Sciatic nerve (tissue), 2 donors: Measurements from ENCODE around the gene POU2F1. TPM values are rescaled to one million over a fixed set of nuclear protein-coding genes. Genes with fewer than 3 reads are reported as not detected.

Experiments used
- ATAC-seq: fragments of 200-7000 bp; cut with Tn5 transposase; one replicate; pipeline ENCODE4 v1.9.1; 2020; ENCODE audit warnings: mild to moderate bottlenecking, moderate library complexity
- DNase-seq: peaks from one replicate; pipeline ENCODE4 v3.0.0-alpha.2; 2020; ENCODE audit warnings: low spot score
- intact Hi-C: fragments of 100-400 bp; cut with DNase I; formaldehyde crosslinking; loops from one replicate; pipeline ENCODE4 v1.14.2; 2022
- total RNA-seq: library from RNA; stranded (reverse); fragmentation: NEBNext Ultra II Directional; extraction: Animal tissue kit (Norgen Biotek cat#: 25700); gene quantifications from one replicate; pipeline ENCODE4 v1.2.1, GENCODE V29; 2021
- donor health status: DM: no; HTN: no; CAD: no.
- donor health status: DM: no; HTN: no; CAD: no.

Gene POU2F1
- total RNA-seq, 1 donor from 2014 or later = 33.1 TPM

GRCh38 chr1:167262836-167263235, 42.1 kb downstream of the POU2F1 start:
- intact Hi-C loops = no loop called here
- ATAC-seq (no peak), DNase-seq (no peak)

GRCh38 chr1:167263344-167263743, 42.7 kb downstream of the POU2F1 start:
- ATAC-seq (no peak), DNase-seq (no peak)
- intact Hi-C loops = no loop called here

- DNase-seq = no peak
- intact Hi-C loops = no loop called here
- ATAC-seq = peak; percentile 26
These were observed 43.3 kb downstream of the POU2F1 start for GRCh38 chr1:167263819-167264464.

GRCh38 chr1:167266965-167267364, 46.3 kb downstream of the POU2F1 start:
- DNase-seq = no peak
- intact Hi-C loops = no loop called here
- no peak for ATAC-seq

- DNase-seq (no peak), ATAC-seq (no peak)
- intact Hi-C loops = no loop called here
These were observed 47.7 kb downstream of the POU2F1 start for GRCh38 chr1:167268347-167268787.

GRCh38 chr1:167270349-167271092, 49.8 kb downstream of the POU2F1 start:
- intact Hi-C loops = no loop called here
- DNase-seq (no peak), ATAC-seq (no peak)

- ATAC-seq (no peak), DNase-seq (no peak)
- intact Hi-C loops = no loop called here
These were observed 51.8 kb downstream of the POU2F1 start for GRCh38 chr1:167272369-167272957.

GRCh38 chr1:167273027-167273800, 52.5 kb downstream of the POU2F1 start:
- no peak for ATAC-seq
- no peak for DNase-seq
- intact Hi-C loops = no loop called here

- no peak for ATAC-seq
- intact Hi-C loops = no loop called here
- no peak for DNase-seq
These were observed 53.4 kb downstream of the POU2F1 start for GRCh38 chr1:167274061-167274460.

- no peak for DNase-seq
These were observed 56.3 kb downstream of the POU2F1 start for GRCh38 chr1:167276969-167277368.

GRCh38 chr1:167278497-167278896, 57.8 kb downstream of the POU2F1 start:
- no peak for ATAC-seq
- intact Hi-C loops = no loop called here
- DNase-seq = no peak

More at GRCh38 chr1:167276969-167277368, 56.3 kb downstream of the POU2F1 start:
- ATAC-seq = no peak
- intact Hi-C loops = no loop called here

- no peak for ATAC-seq
- intact Hi-C loops = no loop called here
- DNase-seq = no peak
These were observed 60.2 kb downstream of the POU2F1 start for GRCh38 chr1:167280912-167281311.

- DNase-seq = no peak
- intact Hi-C loops = no loop called here
- ATAC-seq = no peak
These were observed 67.8 kb downstream of the POU2F1 start for GRCh38 chr1:167288390-167289074.

- intact Hi-C loops = no loop called here
- DNase-seq (no peak), ATAC-seq (no peak)
These were observed 68.4 kb downstream of the POU2F1 start for GRCh38 chr1:167289075-167289442.

GRCh38 chr1:167289966-167290365, 69.3 kb downstream of the POU2F1 start:
- no peak for DNase-seq
- no peak for ATAC-seq
- intact Hi-C loops = no loop called here

GRCh38 chr1:167291539-167292185, 71.0 kb downstream of the POU2F1 start:
- intact Hi-C loops = no loop called here
- ATAC-seq (no peak), DNase-seq (no peak)

- intact Hi-C loops = no loop called here
- no peak for DNase-seq
- no peak for ATAC-seq
These were observed 71.5 kb downstream of the POU2F1 start for GRCh38 chr1:167292216-167292615.

- intact Hi-C loops = no loop called here
- ATAC-seq (no peak), DNase-seq (no peak)
These were observed 72.4 kb downstream of the POU2F1 start for GRCh38 chr1:167293057-167293456.

- no peak for ATAC-seq
- intact Hi-C loops = no loop called here
- DNase-seq = no peak
These were observed 73.8 kb downstream of the POU2F1 start for GRCh38 chr1:167294528-167294927.
